Measurements from ENCODE around the gene ABHD16B.
A peak's percentile ranks its signal among the peaks of the same experiment; 100 is the strongest.

ABHD16B gene

DNA sequence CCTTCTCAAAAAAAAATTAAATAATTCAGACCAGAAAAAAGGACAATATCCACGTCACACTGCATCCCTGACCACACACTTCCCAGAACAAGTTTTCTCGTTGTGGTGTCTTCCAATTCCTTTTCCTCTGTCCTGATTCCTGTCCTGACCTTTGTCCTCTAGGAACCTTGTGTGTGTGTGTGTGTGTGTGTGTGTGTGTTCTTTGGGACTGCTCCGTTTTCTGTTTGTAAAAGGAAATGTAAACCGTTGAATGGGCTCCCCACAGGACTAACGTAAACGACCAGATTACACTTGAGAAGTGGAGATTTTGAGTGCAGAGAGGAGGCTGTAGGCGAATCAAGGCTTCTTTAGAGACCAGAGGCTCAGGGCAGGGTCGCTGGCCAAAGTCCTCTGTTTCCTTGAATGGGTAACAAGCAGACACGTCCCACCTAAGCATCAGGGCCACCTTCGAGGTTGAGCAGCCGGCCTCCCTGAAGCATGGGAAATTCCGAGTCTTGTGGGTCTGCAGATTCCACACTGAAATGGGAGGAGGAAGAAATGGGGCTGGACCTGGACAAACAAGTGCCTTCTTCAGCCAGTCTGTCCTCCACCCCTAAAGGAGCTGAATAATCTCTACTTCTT is 37.5 kb upstream of the ABHD16B start:
- TF ChIP-seq, protein P1, sequence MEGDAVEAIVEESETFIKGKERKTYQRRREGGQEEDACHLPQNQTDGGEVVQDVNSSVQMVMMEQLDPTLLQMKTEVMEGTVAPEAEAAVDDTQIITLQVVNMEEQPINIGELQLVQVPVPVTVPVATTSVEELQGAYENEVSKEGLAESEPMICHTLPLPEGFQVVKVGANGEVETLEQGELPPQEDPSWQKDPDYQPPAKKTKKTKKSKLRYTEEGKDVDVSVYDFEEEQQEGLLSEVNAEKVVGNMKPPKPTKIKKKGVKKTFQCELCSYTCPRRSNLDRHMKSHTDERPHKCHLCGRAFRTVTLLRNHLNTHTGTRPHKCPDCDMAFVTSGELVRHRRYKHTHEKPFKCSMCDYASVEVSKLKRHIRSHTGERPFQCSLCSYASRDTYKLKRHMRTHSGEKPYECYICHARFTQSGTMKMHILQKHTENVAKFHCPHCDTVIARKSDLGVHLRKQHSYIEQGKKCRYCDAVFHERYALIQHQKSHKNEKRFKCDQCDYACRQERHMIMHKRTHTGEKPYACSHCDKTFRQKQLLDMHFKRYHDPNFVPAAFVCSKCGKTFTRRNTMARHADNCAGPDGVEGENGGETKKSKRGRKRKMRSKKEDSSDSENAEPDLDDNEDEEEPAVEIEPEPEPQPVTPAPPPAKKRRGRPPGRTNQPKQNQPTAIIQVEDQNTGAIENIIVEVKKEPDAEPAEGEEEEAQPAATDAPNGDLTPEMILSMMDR (IDR thresholded peaks at IDR 0.05; ENCODE audit: low read length, missing control alignments), result no peak
- no peak overlapping the region for H3K4me3 ChIP-seq (replicated peaks; ENCODE audit: low read depth, low read length)
- no peak for DNase-seq (ENCODE audit: low read depth)

DNA sequence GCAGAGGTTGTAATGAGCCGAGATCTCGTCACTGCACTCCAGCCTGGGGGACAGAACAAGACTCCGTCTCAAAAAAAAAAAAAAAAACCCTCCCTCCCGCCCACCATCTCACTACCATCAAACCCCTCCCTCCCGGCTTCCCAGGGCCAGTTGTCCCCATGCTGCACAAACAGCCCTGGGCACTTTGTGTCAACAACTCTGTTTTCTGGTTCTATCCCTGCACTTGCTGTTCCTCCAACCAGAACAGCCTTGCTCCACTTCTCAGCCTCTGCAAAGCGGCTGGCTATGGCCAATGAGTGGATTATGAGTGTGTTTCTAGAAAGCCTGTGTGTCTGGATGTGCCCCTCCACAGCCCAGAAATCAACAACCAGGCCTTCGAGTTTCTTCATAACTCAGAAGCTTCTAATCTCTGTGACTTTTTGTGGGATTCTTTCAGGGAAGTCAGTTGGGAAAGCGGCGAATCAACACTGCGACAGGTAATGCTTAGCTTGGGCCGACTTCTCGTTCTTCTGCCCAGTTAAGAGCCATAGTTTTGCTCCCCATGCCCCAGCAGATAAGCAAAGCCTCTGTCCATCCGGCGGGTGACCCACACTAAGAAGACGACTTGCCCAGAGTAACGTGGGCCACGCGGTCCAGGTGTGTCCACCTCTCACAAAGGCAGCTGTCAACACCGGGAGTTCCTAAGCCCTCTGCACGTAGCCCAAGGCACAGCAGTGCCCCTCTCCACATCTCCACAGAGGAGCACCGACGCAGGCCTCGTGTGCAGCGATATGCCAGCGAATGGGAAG is 35.8 kb upstream of the ABHD16B start:
- TF ChIP-seq, protein P1 (IDR thresholded peaks at IDR 0.05; ENCODE audit: low read length, missing control alignments), result no peak
- no peak overlapping the region for H3K4me3 ChIP-seq (replicated peaks; ENCODE audit: low read depth, low read length)
- DNase-seq (ENCODE audit: low read depth), result no peak

DNA sequence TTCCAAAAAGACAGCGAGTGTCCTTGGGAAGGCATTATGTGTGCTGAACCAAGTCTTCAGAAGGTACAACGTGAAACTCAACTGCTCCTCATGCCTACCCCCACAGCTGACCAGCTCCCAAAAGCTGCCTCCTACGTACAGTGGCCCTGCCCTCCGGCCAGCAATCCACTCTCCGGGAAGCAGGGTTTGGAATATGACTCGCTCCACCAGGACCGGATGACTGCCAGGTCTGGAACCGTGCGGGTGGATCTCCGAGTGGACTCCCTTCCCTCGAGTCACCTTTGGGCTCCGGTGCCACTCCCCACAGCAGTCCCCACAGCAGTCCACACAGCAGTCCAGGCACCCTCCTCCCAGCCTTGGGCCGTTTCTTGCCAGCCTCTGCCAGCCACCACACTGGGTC is 34.5 kb upstream of the ABHD16B start:
- no peak for DNase-seq (ENCODE audit: low read depth)
- TF ChIP-seq, protein P1 (IDR thresholded peaks at IDR 0.05; ENCODE audit: low read length, missing control alignments), result no peak
- no peak overlapping the region for H3K4me3 ChIP-seq (replicated peaks; ENCODE audit: low read depth, low read length)

DNA sequence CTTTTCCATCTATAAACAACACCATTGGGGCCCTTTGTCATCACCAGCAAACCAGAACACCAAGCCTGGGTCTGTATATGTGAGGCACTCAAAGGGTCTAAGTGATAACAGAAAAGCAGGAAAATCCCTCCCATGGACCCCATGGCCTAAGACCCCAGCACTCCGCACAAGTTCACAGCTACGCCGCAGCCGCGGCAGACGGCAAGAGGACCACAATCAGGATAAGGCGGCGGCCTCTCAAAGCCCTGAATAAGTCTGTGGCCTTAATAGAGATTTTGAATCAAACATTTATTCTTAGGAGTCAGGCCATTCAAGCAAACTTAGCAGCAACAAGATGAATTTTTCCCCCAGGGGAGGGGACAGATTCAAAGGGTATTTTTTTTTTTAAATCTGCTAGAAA is 33.2 kb upstream of the ABHD16B start:
- no peak overlapping the region for H3K4me3 ChIP-seq (replicated peaks; ENCODE audit: low read depth, low read length)
- TF ChIP-seq, protein P1 (IDR thresholded peaks at IDR 0.05; ENCODE audit: low read length, missing control alignments), result no peak
- DNase-seq (ENCODE audit: low read depth), result no peak

DNA sequence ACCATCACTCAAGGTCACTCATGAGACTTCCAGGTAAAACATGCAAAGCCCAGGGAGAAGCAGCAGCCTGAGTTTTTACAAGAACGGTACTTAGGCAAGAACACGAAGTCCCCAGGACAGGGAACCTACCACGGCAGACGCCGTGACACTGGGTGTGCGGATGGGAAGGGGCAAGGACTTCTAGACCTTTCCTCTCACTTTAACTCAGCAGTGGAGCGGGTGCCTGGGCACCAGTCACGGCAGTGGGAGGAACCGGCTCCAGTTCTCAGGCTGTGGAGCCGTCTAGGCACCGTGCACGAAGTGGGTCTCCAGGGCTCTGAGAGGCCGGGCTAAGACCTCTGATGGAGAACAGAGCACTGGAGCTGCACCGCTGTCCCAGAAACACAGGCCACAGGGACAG is 32.8 kb upstream of the ABHD16B start:
- TF ChIP-seq, protein P1 (IDR thresholded peaks at IDR 0.05; ENCODE audit: low read length, missing control alignments), result no peak
- H3K4me3 ChIP-seq (replicated peaks; ENCODE audit: low read depth, low read length), result no peak overlapping the region
- no peak for DNase-seq (ENCODE audit: low read depth)

DNA sequence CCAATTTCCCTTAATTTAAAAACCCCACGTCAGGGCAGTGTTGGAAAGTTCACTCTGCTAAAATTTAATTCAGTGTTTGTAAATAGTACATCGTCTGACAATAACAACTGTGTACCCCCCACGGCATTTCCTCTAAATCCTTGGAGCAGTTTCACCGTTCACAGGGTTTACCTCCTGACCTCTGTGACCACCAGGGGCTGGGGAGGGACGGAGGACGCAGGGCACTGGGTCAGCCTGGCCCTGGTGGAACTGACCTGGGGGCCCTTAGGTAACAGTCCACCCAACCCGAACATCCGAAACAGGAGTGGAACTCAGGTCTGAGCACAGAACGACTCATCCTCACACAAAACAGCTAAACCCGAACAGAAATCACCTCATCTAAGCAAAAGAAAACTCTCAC is 32.3 kb upstream of the ABHD16B start:
- TF ChIP-seq, protein P1 (IDR thresholded peaks at IDR 0.05; ENCODE audit: low read length, missing control alignments), result no peak
- no peak overlapping the region for H3K4me3 ChIP-seq (replicated peaks; ENCODE audit: low read depth, low read length)
- no peak for DNase-seq (ENCODE audit: low read depth)

DNA sequence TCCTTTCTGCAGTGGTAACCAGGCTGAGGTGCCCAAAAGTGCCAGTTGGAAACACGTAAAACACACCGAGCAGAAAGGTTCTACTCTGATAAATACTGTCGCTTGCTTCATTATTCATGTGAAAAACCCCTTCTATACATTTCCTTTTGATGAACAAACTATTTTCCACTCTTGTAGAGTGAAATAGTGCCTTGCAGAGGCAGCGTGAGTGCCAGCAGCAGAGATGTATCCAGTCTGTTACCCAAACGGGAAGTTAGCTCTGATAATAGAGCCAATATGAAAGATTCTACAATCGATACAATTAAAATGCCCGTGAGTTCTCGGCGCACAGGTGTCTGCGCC is 31.7 kb upstream of the ABHD16B start:
- TF ChIP-seq, protein P1 (IDR thresholded peaks at IDR 0.05; ENCODE audit: low read length, missing control alignments), result no peak
- H3K4me3 ChIP-seq (replicated peaks; ENCODE audit: low read depth, low read length), result peak overlapping the region; percentile 65
- DNase-seq (ENCODE audit: low read depth), result no peak

Data from fibroblast of pulmonary artery (primary cell).